GM12864 (cell line): ENCODE data around the gene VASH1.

ENCODE experiments used
- DNase-seq: peaks from one replicate; pipeline ENCODE4 v3.0.0-alpha.2; 2011; ENCODE audit warnings: low read depth
- H3K4me3 ChIP-seq: 2 replicates; pipeline ENCODE4 v1.5.1; 2011; ENCODE audit warnings: mild to moderate bottlenecking, low read depth, low read length, control low read depth
- CTCF ChIP-seq: IDR thresholded peaks from 2 replicates; pipeline ENCODE4 v1.5.1; 2011; ENCODE audit warnings: low read depth, mild to moderate bottlenecking, moderate library complexity, low read length, control low read depth, inconsistent platforms; ENCODE audit errors: missing control alignments

Gene VASH1

GRCh38 chr14:76780360-76780759 lies 19.1 kb downstream of the VASH1 start:
- no peak overlapping the region for H3K4me3 ChIP-seq
- DNase-seq: no peak
- no peak for TF ChIP-seq CTCF

GRCh38 chr14:76780875-76781647 lies 19.8 kb downstream of the VASH1 start:
- TF ChIP-seq CTCF: no peak
- DNase-seq: no peak
- H3K4me3 ChIP-seq: no peak overlapping the region

GRCh38 chr14:76781648-76782051 lies 20.4 kb downstream of the VASH1 start:
- no peak overlapping the region for H3K4me3 ChIP-seq
- no peak for DNase-seq
- TF ChIP-seq CTCF: no peak

DNA sequence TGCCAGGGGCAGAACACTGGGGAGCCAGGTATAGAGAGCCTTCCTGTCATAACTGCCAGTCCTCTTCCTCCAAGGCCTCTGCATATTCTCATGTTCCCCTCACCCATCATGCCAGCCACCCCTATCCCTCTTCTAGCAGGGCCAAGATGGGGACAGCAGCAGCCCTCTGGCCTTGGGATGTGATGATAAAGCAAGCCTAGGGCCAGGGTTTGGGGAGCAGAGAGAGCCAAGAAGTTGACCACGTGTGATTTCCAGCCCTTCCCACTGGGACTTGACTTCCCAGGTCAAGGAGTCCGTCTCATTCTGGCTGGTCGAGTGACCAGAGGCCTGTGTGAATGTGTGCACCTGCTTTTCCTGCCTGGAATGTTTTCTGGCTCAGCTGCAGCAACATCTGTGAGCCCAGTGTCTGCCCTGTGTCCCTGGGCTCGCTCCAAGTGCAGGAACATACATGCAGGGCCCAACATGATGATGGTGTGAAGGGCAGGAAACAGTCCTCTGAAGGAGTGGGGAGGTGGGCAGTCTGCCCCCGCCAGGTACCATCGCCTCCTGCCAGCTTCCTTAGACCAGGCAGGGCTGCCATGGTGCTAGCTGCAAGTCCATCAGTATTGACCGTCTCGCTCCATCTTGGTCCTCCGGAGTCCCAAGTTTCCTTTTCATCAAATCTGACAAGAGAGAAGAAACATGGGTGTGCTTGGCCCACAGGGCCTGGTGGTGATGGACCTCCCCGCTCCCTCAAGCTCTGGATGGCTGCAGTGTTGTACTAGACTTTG lies 21.0 kb downstream of the VASH1 start:
- H3K4me3 ChIP-seq: no peak overlapping the region
- no peak for TF ChIP-seq CTCF
- DNase-seq: no peak

DNA sequence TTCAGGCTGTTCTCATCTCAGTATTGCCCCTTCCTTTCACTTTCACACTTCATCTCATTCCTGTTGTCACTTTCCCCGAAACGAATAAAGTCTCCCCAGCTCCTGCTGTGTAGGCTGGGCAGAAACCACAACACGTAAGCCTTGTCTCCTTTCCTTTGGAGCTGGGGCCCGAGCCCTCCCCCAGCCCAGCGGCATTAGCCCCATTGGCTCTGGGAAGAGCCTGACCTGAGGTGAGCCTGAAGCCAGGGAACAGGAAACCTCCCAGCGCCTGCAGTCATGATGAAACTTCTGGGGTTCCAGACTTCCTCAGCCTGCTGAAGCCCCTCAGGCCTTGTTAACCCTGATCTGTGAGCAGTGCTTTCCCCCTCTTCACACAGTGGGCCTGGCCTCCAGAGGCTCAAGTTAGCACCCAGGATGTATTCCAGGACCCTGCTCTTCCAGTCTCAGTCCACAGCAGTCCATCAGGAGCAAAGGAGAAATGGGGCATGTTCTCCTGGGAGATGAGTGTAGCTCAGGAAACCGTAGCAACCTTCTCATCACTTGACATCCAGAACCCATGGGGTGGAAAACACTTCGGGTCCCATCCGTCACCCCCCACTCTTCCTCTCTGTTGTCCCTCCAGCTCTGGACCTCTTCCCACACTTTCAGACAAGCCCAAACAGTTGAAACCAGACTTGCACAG lies 21.8 kb downstream of the VASH1 start:
- no peak for TF ChIP-seq CTCF
- no peak overlapping the region for H3K4me3 ChIP-seq
- DNase-seq: no peak

GRCh38 chr14:76784266-76784874 lies 23.1 kb downstream of the VASH1 start:
- TF ChIP-seq CTCF: no peak
- DNase-seq: no peak
- no peak overlapping the region for H3K4me3 ChIP-seq
